ENCODE measurements around the gene CNTNAP5.

Gene CNTNAP5

GRCh38 chr2:124025171-124025580 is at the start of gene CNTNAP5:
Gene CNTNAP5, plus strand, starts transcription at chr2:124025287. Its CDS starts 364 bp downstream, at chr2:124025651.
- no peak for DNase-seq (ENCODE audit: insufficient read length, low spot score)
- FAIRE-seq: no peak
- no peak for TF ChIP-seq POLR2A (IDR thresholded peaks at IDR 0.05; ENCODE audit: low read depth, low read length)

DNA sequence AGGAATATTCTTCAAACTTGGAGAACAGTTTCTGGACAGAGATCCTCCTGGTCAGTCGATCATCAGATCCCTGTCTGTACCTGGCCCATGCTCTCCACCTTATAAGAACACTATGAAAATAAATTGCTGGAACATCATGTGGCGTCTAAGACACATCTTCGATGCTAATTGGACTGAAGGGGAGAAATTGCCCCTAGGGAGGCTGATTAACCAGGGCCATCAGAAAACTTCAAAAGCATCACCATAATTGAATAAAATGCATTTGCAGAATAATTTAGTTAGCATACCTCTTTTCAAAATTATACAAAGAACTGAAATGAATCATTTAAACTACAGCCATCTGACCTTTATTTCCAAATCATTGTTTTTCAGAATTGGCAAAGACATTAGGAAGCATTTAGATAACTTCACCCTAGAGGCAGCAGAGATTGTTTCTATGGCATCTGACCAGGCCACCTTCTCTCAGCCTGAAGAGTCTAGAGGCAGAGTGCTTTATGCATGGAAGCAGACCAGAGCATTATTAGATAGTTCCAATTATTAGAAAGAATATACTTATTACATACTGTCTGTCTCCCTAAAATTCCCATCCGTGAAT is 48.9 kb upstream of the CNTNAP5 start:
- FAIRE-seq (no peak), DNase-seq (ENCODE audit: insufficient read length, low spot score) (no peak)
- TF ChIP-seq POLR2A (IDR thresholded peaks at IDR 0.05; ENCODE audit: low read depth, low read length): no peak

DNA sequence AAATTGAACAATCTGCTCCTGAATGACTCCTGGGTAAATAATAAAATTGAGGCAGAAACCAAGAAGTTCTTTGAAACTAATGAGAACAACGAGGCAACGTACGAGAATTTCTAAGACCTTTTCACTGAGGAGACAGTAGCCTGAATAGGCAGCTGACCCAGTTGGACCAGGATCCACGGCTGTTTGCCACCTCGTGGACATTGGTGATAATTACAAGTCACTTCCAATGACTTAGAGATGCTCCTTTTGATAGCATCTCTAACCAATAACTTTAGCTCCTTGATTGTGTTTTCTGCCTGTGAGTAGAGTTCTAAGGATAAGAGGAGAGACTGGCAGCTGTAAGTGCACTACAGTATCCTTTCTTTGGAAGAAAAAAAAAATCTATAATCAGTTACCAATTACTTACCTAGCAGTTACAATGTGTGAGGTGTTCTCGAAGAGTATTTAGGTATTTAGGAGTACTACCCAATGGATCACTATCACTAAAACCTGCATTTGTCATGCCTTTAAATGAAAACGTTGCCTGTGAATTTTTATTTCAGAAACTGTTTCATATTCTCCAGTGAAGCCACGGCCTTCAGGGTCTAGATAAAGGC is 31.3 kb upstream of the CNTNAP5 start:
- FAIRE-seq: peak; percentile 27
- DNase-seq (ENCODE audit: insufficient read length, low spot score): no peak
- no peak for TF ChIP-seq POLR2A (IDR thresholded peaks at IDR 0.05; ENCODE audit: low read depth, low read length)

- no peak for FAIRE-seq
- no peak for DNase-seq (ENCODE audit: insufficient read length, low spot score)
- no peak for TF ChIP-seq POLR2A (IDR thresholded peaks at IDR 0.05; ENCODE audit: low read depth, low read length)
These were observed 25.4 kb upstream of the CNTNAP5 start for GRCh38 chr2:123999681-124000080.

DNA sequence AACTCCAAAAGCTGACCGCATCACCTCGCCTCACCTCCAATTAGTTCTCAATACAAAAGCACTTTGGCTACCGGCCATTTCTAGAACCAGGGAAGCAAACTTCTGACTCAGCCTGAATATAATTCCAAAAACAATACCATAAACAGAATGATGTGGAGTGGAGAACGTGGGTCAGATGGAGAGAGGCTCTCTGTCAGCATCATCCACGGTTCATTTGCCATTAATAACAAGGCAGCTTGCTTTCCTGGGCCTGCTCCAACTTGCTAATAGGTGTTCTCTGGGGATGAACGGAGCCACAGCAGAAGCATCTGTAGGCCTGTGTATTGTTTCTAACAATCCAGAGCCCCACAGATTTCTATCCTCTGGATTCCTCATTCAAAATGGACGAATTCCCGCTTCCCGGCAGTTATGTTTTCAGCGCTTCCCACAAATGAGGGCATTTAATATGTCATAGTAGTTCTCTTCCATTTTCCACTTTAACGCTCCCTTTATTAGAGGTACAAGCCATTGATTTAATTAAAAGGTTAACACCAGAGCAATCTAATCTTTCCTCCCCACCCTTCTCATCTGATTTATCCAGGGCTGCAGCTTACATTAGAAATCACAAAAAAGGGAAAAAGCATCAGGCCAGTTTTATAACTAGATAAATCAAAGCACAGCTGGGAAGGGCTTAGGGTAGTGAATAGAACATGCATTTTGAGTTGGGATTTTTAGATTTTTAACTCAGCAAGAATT is 23.2 kb upstream of the CNTNAP5 start:
- TF ChIP-seq POLR2A (IDR thresholded peaks at IDR 0.05; ENCODE audit: low read depth, low read length): no peak
- DNase-seq (ENCODE audit: insufficient read length, low spot score) (no peak), FAIRE-seq (no peak)

- no peak for TF ChIP-seq POLR2A (IDR thresholded peaks at IDR 0.05; ENCODE audit: low read depth, low read length)
- DNase-seq (ENCODE audit: insufficient read length, low spot score) (no peak), FAIRE-seq (no peak)
These were observed 6.2 kb upstream of the CNTNAP5 start for GRCh38 chr2:124018890-124019289.

DNA sequence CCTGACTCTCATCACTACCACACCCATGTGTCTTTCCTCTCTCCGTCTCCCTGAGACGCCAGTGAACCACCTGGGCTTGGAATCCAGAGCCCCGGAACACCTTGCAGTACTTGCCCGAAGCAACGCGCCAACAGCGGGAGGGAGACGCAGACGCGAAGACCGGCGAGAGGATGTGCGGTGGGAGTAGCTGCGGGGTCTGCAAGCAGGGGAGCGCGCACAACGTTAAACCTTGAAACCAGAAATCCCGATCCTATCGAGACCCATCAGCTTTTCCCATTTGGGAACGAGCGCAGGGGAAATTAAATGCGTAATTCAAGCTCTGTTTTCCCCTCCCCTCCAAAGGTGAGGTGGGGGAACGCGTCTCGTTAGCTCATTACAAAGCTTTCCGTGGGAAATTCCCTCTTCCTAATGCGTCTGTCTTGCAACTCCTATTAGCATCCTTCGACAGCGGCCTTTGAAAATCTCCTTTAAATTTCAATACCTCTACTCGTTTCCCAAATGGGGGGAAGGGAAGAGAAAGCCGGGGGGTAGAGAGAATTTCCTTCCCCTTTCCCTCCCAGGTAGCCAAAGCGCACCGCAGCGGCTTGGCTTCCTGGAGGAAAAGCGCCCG is 421 bp upstream of the CNTNAP5 start:
- no peak for TF ChIP-seq POLR2A (IDR thresholded peaks at IDR 0.05; ENCODE audit: low read depth, low read length)
- FAIRE-seq (no peak), DNase-seq (ENCODE audit: insufficient read length, low spot score) (no peak)

- no peak for DNase-seq (ENCODE audit: insufficient read length, low spot score)
- no peak for TF ChIP-seq POLR2A (IDR thresholded peaks at IDR 0.05; ENCODE audit: low read depth, low read length)
- FAIRE-seq: no peak
These were observed 876 bp downstream of the CNTNAP5 start for GRCh38 chr2:124025891-124026434.

DNA sequence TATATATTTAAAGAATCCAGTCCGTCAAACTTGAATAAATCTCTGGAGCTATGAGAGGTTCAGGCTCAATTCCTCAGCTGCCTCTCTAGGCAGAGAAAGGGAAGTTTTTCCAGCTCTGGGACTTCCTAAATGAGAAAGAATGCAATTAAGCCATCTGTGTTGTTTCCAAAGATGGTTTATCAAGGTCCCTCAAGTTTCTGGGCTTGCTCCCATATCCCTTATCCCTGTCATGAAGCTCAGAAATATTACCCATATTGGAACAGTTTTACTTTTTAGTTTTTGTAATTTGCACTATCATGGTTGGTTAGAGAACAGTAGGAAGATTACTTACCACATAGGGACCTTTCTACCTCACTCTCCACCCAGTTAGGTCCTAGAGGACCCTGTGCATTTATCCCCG is 1.4 kb downstream of the CNTNAP5 start:
- no peak for TF ChIP-seq POLR2A (IDR thresholded peaks at IDR 0.05; ENCODE audit: low read depth, low read length)
- FAIRE-seq (no peak), DNase-seq (ENCODE audit: insufficient read length, low spot score) (no peak)

DNA sequence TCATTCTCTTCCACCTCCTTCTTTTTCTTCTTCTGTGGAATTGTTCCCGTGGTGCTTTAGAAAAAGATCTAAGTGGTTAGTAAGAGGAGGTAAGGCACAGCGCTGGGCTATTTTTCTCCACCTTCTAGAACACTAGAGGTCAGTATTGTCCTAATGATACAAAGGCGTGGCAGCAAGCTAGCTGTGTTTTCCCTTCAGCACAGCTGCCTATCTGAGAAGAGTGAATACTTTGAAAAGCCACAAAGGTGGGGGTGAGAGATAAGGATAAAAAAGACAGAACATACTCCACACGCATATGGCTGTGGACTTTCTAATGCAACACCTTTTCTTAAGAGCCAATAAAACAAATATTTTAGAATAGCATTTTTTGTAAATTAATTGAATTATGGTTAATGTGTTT is 2.1 kb downstream of the CNTNAP5 start:
- no peak for TF ChIP-seq POLR2A (IDR thresholded peaks at IDR 0.05; ENCODE audit: low read depth, low read length)
- DNase-seq (ENCODE audit: insufficient read length, low spot score) (peak; percentile 33), FAIRE-seq (peak; percentile 69)

GRCh38 chr2:124032799-124033198 is 7.7 kb downstream of the CNTNAP5 start:
- FAIRE-seq (no peak), DNase-seq (ENCODE audit: insufficient read length, low spot score) (no peak)
- TF ChIP-seq POLR2A (IDR thresholded peaks at IDR 0.05; ENCODE audit: low read depth, low read length): no peak

- FAIRE-seq (no peak), DNase-seq (ENCODE audit: insufficient read length, low spot score) (no peak)
- TF ChIP-seq POLR2A (IDR thresholded peaks at IDR 0.05; ENCODE audit: low read depth, low read length): no peak
These were observed 9.2 kb downstream of the CNTNAP5 start for GRCh38 chr2:124034265-124034664.

DNA sequence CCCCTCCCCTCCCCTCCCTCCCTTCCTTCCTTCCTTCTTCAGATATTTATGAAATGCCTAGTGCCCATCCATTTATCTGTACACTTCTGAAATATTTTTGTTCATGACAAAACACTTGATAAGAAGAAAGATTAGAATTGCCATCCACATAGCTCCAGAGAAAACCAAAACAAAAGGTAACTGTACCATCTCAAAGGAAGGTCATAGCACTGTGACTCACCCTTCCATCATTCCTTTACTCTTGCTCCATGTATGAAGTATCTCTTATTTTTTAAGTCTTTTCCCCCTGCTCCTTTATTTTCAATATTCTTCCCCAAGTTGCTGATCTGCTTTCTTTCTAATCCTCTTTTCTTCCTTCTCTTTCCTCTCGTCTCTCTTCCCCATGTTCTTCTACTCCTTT is 9.9 kb downstream of the CNTNAP5 start:
- TF ChIP-seq POLR2A (IDR thresholded peaks at IDR 0.05; ENCODE audit: low read depth, low read length): no peak
- no peak for DNase-seq (ENCODE audit: insufficient read length, low spot score)
- no peak for FAIRE-seq

DNA sequence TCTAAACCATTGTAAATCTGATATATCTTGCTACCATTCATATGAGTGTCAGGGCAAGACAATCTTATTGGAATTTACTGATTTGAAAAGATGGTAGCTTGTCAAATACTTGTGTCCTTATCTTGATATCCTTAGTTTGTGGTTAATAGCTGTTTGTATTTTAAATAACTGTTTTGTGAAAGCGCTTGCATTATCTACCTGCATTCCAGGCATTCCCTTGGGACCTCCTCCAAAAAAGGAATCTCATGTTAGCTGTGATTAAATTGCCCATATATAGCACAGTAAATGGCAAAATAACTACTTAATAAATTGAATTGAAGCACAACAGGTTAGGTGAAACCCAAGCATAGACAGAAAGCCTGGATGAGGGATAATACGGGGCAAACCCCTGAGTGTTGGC is 13.9 kb downstream of the CNTNAP5 start:
- no peak for TF ChIP-seq POLR2A (IDR thresholded peaks at IDR 0.05; ENCODE audit: low read depth, low read length)
- FAIRE-seq (no peak), DNase-seq (ENCODE audit: insufficient read length, low spot score) (no peak)
